WERI-Rb-1 (cell line): Measurements from ENCODE around the gene CST5.
"Not testable (repeated sequence)": the region's sequence is repeated elsewhere in the genome, so short reads cannot be mapped to it uniquely, and the experiment has no call there.

ENCODE experiments used
- DNase-seq: peaks from one replicate; pipeline ENCODE4 v3.0.0-alpha.2; 2020
- H3K27ac ChIP-seq: fragments of 250-450 bp; sonication (Bioruptor Pico); 2 replicates; pipeline ENCODE4 v1.5.1; 2020; ENCODE audit warnings: mild to moderate bottlenecking, moderate library complexity
- H3K27me3 ChIP-seq: fragments of 250-450 bp; sonication (Bioruptor Pico); 2 replicates; pipeline ENCODE4 v1.5.1; 2021; ENCODE audit warnings: mild to moderate bottlenecking, low read depth, moderate library complexity; ENCODE audit not compliant: insufficient read depth, severe bottlenecking
- H3K36me3 ChIP-seq: fragments of 250-450 bp; sonication (Bioruptor Pico); 2 replicates; pipeline ENCODE4 v1.5.1; 2020; ENCODE audit warnings: mild to moderate bottlenecking, moderate library complexity
- H3K4me3 ChIP-seq: 2 replicates; pipeline ENCODE4 v1.5.1; 2011; ENCODE audit warnings: low read depth, mild to moderate bottlenecking, control low read depth, low read length
- H3K9me3 ChIP-seq: fragments of 250-450 bp; sonication (Bioruptor Pico); 2 replicates; pipeline ENCODE4 v1.5.1; 2021; ENCODE audit warnings: mild to moderate bottlenecking, moderate library complexity; ENCODE audit not compliant: severe bottlenecking
- CTCF ChIP-seq: IDR thresholded peaks from 2 replicates; pipeline ENCODE4 v1.5.1; 2011; ENCODE audit warnings: low read depth, mild to moderate bottlenecking, control low read depth, inconsistent platforms, low read length

Gene CST5

GRCh38 chr20:23918896-23919295 is 39.3 kb upstream of the CST5 start:
- peak overlapping the region; percentile 75 for H3K27ac ChIP-seq
- H3K9me3 ChIP-seq = no peaks in the 10 kb centered on the region
- DNase-seq = peak; percentile 53
- H3K36me3 ChIP-seq = no peaks in the 10 kb centered on the region
- H3K27me3 ChIP-seq = no peaks in the 10 kb centered on the region
- no peak for TF ChIP-seq CTCF
- H3K4me3 ChIP-seq = peak overlapping the region; percentile 24

GRCh38 chr20:23918101-23918862 is 38.7 kb upstream of the CST5 start:
- Histone ChIP-seq H3K36me3 (no peaks in the 10 kb centered on the region), H3K27ac (peak overlapping the region; percentile 75), H3K9me3 (no peaks in the 10 kb centered on the region), H3K27me3 (no peaks in the 10 kb centered on the region), H3K4me3 (no peak overlapping the region)
- peak; percentile 13 for DNase-seq
- TF ChIP-seq CTCF = no peak

GRCh38 chr20:23917024-23917725 is 37.6 kb upstream of the CST5 start:
- Histone ChIP-seq H3K27ac (no peak overlapping the region), H3K27me3 (no peaks in the 10 kb centered on the region), H3K36me3 (no peaks in the 10 kb centered on the region), H3K4me3 (no peak overlapping the region), H3K9me3 (no peaks in the 10 kb centered on the region)
- DNase-seq = no peak
- TF ChIP-seq CTCF = no peak

GRCh38 chr20:23915844-23916243 is 36.3 kb upstream of the CST5 start:
- H3K4me3 ChIP-seq = no peak overlapping the region
- H3K9me3 ChIP-seq = no peaks in the 10 kb centered on the region
- no peak for TF ChIP-seq CTCF
- H3K36me3 ChIP-seq = no peaks in the 10 kb centered on the region
- no peak overlapping the region for H3K27ac ChIP-seq
- H3K27me3 ChIP-seq = no peaks in the 10 kb centered on the region
- no peak for DNase-seq

- not testable (repeated sequence) for H3K36me3 ChIP-seq, H3K4me3 ChIP-seq, H3K9me3 ChIP-seq, DNase-seq, H3K27me3 ChIP-seq, H3K27ac ChIP-seq
Observed at GRCh38 chr20:23914469-23914868, 34.9 kb upstream of the CST5 start.

GRCh38 chr20:23910210-23910609 is 30.7 kb upstream of the CST5 start:
- no peaks in the 10 kb centered on the region for H3K9me3 ChIP-seq
- H3K4me3 ChIP-seq = no peak overlapping the region
- H3K27me3 ChIP-seq = no peaks in the 10 kb centered on the region
- no peak for DNase-seq
- no peaks in the 10 kb centered on the region for H3K36me3 ChIP-seq
- TF ChIP-seq CTCF = no peak
- H3K27ac ChIP-seq = no peak overlapping the region
